Fibroblast of pulmonary artery (primary cell): ENCODE results near the gene FANK1.

ENCODE experiments used
- DNase-seq: peaks from one replicate; pipeline ENCODE4 v3.0.0-alpha.2; 2010; ENCODE audit warnings: low read depth
- H3K4me3 ChIP-seq: replicated peaks from 2 replicates; pipeline ENCODE4 v1.5.1; 2011; ENCODE audit warnings: low read depth, mild to moderate bottlenecking, control low read depth, low read length, moderate library complexity
- CTCF ChIP-seq: IDR thresholded peaks from 2 replicates; pipeline ENCODE4 v1.5.1; 2011; ENCODE audit warnings: mild to moderate bottlenecking, control low read depth, low read length, inconsistent platforms; ENCODE audit errors: missing control alignments

The FANK1 gene, protein sequence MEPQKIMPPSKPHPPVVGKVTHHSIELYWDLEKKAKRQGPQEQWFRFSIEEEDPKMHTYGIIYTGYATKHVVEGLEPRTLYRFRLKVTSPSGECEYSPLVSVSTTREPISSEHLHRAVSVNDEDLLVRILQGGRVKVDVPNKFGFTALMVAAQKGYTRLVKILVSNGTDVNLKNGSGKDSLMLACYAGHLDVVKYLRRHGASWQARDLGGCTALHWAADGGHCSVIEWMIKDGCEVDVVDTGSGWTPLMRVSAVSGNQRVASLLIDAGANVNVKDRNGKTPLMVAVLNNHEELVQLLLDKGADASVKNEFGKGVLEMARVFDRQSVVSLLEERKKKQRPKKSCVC

GRCh38 chr10:125896088-125896934 lies at the start of gene FANK1:
Gene FANK1, plus strand, starts transcription at chr10:125896564. Its CDS starts 79 bp downstream, at chr10:125896643.
- peak; percentile 88 for DNase-seq
- H3K4me3 ChIP-seq, result peak within 1 kb of the TSS; percentile 75

DNA sequence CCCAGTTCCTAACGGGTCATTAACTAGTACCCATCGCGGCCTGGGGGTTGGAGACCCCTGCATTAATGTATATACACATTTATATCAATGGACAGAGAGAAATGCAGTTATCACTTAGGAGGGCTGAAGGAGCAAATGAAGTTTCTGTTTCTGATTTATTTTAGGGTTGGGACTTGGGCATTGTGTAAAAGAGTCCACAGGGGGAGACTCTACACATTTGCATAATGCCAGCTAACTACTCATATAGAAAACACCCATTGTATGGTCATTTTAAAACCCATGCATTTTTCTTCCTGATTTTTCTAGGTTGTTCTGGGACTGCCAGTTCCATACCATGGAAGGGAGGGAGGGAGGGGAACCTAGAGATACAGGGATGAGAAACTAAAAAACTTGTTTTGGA lies 49.5 kb upstream of the FANK1 start:
- TF ChIP-seq CTCF, result no peak
- DNase-seq, result no peak
- H3K4me3 ChIP-seq, result no peak overlapping the region

- DNase-seq, result no peak
- no peak for TF ChIP-seq CTCF
- no peak overlapping the region for H3K4me3 ChIP-seq
These were observed 48.0 kb upstream of the FANK1 start for GRCh38 chr10:125848371-125848770.

- TF ChIP-seq CTCF, result no peak
- DNase-seq, result no peak
- no peak overlapping the region for H3K4me3 ChIP-seq
These were observed 47.5 kb upstream of the FANK1 start for GRCh38 chr10:125848857-125849256.

DNA sequence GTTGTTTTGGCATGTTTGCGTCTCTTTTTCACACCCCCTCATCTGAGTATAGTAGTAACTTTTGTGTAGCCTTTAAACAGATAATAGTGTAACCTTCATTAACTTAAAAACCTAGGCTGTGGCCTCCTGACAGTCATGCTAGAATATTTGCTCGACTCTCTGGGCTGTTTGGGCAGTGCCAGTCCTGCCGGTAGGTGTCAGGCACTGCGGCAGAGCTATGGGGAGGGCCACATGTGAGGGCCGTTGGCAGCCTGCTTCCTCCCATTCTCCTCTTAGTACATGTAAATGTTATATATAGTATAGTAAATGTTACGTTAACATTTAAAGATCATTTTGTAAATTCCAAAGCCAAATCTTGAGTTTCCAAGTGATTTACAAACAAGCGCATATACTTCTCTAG lies 46.9 kb upstream of the FANK1 start:
- TF ChIP-seq CTCF, result no peak
- DNase-seq, result no peak
- H3K4me3 ChIP-seq, result no peak overlapping the region

DNA sequence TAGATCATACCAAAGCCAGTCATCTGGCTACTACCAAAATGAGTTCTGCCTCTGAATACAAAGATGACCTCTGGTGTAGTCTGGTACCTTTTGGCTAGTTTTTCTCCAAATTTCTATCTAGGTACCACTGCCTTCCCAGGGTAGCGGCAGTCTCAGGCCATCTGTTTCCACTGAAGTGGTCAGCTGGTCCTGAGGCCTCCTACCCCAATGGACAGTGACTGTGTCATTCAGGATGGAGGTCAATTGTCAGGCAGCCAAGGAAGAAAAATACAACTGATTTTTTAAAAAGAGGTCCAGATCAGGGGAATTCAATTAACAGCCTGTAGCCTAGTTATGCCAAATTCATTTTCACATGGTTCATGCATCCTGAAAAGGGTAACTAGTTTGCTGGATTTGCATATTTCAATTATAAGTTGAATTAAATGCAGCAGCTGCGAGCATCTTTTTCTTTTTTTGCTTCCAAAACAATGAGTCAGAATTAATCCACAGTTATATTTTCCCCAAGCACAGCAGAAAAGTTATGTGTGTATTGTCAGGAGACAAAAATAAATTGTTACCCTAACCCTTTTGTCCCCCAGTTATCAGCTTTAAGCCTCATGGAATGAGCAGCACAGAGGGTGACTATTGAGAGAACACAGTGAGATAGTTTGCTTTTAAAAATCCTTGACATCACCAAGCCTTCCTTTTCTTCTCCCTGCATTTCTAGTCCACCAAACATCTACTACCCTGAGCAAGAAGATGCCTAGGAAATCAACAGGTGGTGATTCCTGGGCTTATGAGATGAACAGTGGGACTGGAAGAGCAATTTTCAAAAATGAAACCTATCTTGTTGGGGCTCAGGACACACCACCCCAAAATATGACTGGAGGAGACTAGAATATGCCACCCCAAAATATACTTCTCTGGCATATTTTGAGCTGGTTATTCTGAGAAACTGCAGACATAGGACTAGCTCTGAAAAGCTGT lies 45.3 kb upstream of the FANK1 start:
- no peak overlapping the region for H3K4me3 ChIP-seq
- no peak for TF ChIP-seq CTCF
- DNase-seq, result no peak
